DMS53 (cell line): ENCODE results near the gene SEC24D.
"Not testable (repeated sequence)": the region's sequence is repeated elsewhere in the genome, so short reads cannot be mapped to it uniquely, and the experiment has no call there.

ENCODE experiments used
- DNase-seq: peaks from one replicate; lab custom pipeline; 2025; lab: John Stamatoyannopoulos, UW

SEC24D gene

GRCh38 chr4:118835571-118836300 lies at the start of gene SEC24D:
Gene SEC24D (minus strand): TSS chr4:118836126. CDS start chr4:118833696, 2,430 bp downstream.
- DNase-seq, result peak; percentile 91

- no peak for DNase-seq
Measured at GRCh38 chr4:118884716-118885115, 48.8 kb upstream of the SEC24D start.

- no peak for DNase-seq
Measured at GRCh38 chr4:118883861-118884260, 47.9 kb upstream of the SEC24D start.

- no peak for DNase-seq
Measured at GRCh38 chr4:118881512-118882146, 45.7 kb upstream of the SEC24D start.

DNA sequence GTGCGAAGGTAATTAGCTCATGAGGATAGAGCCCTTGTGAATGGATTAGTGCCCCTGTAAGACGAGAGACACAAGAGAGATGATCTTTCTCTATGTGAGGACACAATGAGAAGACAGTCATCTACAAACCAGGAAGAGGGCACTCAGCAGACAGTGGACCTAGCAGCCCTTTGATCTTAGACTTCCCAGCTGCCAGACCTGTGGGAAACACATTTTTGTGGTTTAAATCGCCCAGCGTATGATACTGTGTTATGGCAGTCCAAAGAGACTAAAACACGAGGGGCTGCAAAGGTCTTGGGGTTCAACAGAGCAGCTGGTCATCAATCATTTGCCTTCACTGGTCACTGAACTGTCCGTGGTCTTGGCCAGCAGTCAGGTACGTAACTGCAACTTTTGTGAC lies 43.5 kb upstream of the SEC24D start:
- DNase-seq, result peak; percentile 23

DNA sequence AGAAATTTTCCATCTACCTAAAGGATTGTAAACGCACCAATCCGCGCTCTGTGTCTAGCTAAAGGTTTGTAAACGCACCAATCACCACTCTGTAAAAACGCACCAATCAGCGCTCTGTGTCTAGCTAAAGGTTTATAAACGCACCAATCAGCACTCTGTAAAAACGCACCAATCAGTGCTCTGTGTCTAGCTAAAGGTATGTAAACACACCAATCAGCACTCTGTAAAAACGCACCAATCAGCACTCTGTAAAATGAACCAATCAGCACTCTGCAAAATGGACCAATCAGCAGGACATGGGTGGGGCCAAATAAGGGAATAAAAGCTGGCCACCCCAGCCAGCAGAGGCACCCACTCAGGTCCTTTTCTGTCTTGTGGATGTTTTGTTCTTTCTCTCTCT lies 42.6 kb upstream of the SEC24D start:
- DNase-seq, result not testable (repeated sequence)

GRCh38 chr4:118877797-118878196 lies 41.9 kb upstream of the SEC24D start:
- peak; percentile 14 for DNase-seq

DNA sequence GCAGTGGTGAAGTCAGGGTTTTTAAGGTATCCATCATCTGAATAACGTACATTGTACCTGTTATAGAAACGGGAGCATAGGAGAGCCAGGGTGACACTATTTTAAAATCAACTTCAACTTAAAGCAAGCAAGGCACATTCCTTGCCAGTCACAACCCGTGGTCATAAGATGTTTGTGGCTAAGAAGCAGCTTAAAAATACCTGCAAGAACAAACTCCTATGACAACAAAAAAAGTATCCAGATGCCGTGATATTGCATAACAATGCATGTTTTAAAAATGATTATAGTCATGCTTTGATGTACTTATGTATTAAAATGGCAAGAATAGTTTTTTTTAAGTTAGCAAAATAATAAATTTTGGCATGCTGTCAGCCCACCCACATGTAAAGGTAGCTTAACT lies 36.3 kb upstream of the SEC24D start:
- no peak for DNase-seq

DNA sequence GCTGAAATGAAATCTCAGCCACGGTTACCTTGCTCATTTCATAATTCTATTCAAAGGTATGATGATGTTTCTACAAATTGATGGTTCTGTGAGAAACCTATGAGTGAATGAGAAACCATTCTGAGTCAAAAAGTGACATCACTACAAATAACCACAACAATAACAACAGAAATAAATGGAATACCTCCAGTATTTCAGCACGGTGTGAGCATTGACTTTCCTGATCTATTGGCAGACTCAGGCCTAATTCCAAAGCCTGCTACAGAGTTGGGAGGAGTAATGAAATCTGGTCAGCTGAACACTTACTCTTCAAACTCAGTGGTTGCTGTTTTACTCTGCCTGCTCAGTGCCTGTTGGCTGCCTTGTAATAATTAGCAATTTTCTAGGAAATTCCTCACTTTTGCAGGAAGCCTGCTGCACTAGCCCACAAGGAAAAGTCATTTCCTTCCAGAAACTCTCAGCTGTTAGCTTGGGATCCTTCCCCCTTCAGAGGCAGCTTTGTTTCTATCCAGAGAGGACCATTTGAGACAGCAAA lies 33.9 kb upstream of the SEC24D start:
- DNase-seq, result no peak

DNA sequence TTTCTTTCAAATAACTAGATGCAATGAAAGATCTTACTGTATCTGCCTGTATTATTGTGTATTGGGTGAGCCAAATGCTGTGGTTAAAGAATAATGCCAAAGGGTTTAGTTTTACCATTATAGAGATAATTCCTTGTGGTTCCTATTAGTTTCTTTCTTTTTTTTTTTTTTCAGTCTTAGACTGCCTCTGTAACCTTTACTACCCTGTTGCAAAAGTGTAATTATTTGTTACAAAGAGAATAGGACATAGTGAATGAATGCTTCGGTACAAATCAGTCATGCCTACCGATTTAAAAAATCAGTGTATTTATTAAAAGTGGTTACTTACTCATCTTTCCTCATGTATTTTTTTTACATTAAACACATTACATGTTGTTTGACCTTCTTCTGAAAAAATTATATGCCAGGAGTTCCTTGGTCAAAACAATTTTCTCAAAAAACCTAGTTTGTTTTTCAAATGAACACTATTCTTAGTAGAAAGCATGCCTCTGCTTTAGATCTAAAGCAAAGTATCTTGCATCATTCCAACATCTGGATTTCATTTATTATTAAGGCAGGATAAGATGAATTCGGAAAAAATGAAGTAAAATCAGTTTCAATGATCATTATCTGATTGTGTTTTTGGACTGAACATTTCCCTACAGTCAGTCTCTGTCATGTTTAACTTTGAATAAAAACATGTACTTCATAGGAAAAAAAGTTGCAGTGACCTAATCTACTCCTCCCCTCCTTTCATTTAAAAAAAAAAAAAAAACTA lies 31.6 kb upstream of the SEC24D start:
- no peak for DNase-seq

DNA sequence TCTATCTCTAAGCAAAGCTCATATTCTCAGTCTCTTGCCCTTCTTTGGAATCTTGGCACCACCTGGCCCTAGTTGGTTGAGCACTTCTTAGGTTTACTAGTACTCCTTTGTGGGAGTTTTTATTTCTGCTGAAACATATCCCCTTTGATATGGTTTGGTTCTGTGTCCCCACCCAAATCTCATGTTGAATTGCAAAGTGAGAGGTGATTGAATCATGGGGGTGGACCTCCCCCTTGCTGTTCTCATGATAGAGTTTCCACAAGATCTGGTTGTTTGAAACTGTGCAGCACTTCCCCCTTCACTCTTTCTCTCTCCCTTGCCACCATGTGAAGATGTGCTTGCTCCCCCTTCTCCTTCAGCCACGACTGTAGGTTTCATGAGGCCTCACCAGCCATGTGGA lies 30.5 kb upstream of the SEC24D start:
- DNase-seq, result no peak

DNA sequence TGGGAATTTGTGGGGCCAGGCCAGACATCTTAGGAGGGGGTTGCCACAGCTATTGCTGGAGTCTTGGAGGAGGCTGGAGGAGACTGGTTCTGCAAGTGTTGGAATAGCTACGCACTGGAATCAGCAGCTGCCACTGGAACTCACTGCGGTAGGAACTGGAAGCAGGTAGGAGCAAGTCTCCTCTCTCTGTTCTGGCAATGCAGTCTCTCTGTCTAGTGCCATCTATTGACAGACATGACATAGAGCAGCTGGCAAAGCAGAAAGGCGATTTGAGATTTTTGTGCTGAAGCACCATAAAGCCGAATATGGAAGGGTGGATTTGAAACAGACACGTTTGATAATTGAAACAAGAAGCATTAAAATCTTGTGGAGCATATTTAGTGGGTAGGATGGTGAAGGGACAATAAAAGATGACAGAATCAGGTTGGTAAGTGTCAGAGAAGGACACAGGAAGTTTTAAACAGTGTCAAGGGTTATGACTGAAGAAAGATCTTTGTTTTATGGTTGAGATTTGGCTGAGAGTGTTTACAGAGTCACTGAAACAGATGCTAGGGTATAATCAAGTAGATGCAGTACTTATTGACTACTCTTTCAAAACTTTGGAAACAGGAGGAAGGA lies 29.3 kb upstream of the SEC24D start:
- peak; percentile 83 for DNase-seq

DNA sequence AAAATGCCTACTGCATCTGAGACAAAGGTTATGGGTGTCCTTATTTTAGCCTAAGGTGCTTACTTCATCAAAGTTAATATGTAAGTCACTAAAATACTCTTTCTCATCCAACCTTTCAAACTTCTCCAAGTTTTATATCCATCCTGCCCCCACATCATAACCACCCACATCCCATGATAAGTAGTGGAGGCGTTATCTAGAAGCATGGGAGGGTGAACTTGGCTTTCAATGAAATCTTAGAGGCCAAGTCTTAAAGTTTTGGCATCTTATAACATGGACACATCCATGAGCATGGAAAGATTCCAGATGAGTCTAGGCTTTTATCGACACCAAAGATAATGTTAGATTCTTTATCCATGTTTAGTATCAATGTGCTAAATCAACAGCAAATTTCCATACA lies 22.9 kb upstream of the SEC24D start:
- no peak for DNase-seq

- no peak for DNase-seq
Measured at GRCh38 chr4:118857760-118858159, 21.8 kb upstream of the SEC24D start.

DNA sequence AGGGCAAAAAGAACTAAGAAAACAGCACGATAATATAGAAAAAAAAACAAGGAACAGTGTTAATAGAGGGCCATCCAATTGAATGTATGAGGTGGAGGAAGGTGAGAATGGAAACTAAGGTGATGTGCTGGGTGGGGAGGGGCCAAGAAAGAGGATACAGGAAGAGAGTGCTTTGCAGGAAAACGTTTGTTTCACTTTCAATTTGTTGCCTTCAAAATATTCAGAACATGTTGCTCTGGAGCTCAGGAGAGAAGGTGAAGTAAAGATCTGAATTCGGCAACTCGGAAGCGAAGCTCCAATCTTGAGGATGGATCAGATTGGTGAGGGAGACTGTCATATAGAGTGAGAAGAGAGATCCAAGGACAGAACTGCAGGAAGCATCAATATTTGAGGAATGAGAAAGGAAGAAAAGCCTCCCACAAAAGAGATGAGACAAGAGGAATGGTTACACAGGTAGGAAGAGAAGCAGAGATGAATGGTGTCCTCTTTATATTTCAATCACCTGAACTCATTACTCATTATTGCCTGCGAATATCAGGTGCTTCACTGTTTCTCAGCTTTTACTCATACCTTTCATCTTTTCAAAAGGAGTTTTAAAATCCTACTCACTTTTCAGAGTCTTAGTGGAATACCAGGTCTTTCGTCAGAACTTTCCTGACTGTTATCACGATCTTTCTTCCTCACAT lies 14.7 kb upstream of the SEC24D start:
- peak; percentile 36 for DNase-seq

DNA sequence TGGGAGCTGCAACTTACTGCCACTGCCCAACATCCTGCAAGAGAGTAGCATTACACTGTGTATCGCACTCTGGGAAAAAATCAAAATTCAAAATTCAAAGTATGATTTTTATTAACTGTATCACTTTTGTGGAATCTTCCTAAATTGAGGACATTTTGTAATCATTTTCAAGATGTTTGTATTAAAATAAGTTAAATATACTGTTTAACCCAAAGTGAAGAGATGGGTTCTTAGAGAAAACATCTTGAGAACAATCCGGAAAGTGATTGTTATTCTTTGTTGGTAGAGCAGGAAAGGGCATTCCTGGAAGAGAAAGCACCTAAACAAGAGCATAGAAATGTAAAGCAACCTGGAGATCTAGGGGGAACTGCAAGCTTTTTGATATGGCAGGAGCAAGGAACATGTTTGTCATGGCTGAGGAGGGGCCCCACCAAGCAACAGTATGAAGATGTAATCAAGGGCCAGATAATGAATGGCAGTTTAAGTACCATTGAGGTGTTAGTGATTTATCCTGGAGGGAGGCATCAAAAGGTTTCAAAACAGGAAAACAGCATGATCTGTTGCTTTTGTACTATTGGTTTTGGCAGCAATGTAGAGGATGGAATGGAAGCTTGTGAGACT lies 14.1 kb upstream of the SEC24D start:
- no peak for DNase-seq

- no peak for DNase-seq
Measured at GRCh38 chr4:118848901-118849300, 13.0 kb upstream of the SEC24D start.

GRCh38 chr4:118848242-118848641 lies 12.3 kb upstream of the SEC24D start:
- no peak for DNase-seq

DNA sequence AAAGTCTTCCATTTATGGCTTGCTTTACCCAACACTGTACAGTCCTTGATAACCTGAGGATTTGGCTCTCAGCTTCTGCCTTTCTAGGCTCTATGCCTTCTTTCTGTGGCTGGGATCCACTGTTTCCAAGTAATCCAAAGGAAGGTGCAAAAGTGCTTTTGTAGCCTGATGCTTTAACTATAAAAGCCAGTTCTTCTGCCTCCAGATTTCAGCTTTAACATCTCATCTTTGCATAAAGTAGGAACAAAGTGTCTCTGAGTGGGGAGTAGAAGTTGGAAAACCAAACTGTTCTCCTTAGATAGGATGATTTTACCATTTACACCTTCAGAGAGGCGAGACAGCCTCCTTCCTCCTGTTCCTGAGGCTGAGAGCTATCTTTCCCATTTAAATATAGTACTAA lies 11.1 kb upstream of the SEC24D start:
- no peak for DNase-seq

- DNase-seq, result no peak
Measured at GRCh38 chr4:118845552-118846050, 9.7 kb upstream of the SEC24D start.

DNA sequence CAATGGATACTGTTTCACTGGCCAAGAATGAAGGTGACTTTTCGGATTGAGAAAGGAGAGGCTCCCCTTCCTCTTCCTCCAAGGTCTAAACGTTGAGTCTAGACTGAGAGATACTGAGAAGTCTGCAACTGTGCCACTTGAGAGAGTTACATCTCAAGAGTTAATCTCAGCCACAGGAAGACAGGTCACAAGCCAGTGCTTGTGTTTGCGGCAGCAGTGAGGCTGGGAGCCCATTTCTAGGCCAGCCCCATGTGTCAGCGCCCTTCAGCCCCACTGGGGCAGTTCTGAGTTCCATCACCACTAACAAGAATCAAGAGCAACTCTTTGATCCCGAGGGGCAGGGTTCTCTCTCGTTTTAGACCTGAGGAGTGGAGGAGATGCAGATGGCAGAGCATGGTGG lies 7.3 kb upstream of the SEC24D start:
- no peak for DNase-seq
